ENCODE measurements around the gene CDPF1.

The CDPF1 gene

GRCh38 chr22:46247443-46247975 lies 2.6 kb downstream of the CDPF1 start:
- Histone ChIP-seq H3K27ac (ENCODE audit: low read length) (no peak overlapping the region), H3K4me3 (ENCODE audit: low read depth in 1 of 2, low read length in 2 of 2) (no peak overlapping the region), H3K36me3 (ENCODE audit: control insufficient read depth in 1 of 2, insufficient read depth in 2 of 2, low read length in 2 of 2) (peaks cover 5 to 16% of the 10 kb centered on the region in 2 donors), H3K4me1 (ENCODE audit: control insufficient read depth in 1 of 2, insufficient read depth in 2 of 2, low read length in 2 of 2) (peaks cover 8 to 28% of the 10 kb centered on the region in 2 donors), H3K9me3 (ENCODE audit: control insufficient read depth in 1 of 2, low read length in 2 of 2) (no peaks in the 10 kb centered on the region), H3K27me3 (ENCODE audit: low read depth, low read length) (no peaks in the 10 kb centered on the region)

GRCh38 chr22:46246178-46246577 lies 3.9 kb downstream of the CDPF1 start:
- no peaks in the 10 kb centered on the region for H3K9me3 ChIP-seq (ENCODE audit: control insufficient read depth in 1 of 2, low read length in 2 of 2)
- H3K27ac ChIP-seq (ENCODE audit: low read length) = no peak overlapping the region
- H3K27me3 ChIP-seq (ENCODE audit: low read depth, low read length) = no peaks in the 10 kb centered on the region
- no peak overlapping the region for H3K4me3 ChIP-seq (ENCODE audit: low read depth in 1 of 2, low read length in 2 of 2)
- peaks cover 3 to 27% of the 10 kb centered on the region in 2 donors for H3K4me1 ChIP-seq (ENCODE audit: control insufficient read depth in 1 of 2, insufficient read depth in 2 of 2, low read length in 2 of 2)
- peaks cover 5 to 16% of the 10 kb centered on the region in 2 donors for H3K36me3 ChIP-seq (ENCODE audit: control insufficient read depth in 1 of 2, insufficient read depth in 2 of 2, low read length in 2 of 2)

DNA sequence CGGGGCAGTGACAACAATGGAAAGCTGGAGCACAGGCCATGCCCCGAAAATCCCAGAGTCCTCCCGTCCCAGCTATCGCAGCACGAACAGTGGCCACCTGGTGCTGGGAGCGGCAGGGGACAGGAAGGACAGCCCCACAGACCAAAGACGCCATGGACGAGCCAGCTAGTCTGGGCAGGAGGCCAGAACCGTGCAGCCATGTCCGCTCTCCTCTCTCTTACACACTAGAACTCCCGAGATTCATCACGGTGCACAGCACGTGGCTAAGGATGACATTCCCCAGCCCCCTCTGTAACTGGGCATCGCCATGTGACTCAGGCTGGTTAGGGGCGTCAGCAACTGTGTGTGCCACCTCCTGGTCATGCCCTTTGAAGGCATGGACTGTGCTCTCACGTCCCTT lies 4.6 kb downstream of the CDPF1 start:
- H3K4me1 ChIP-seq (ENCODE audit: control insufficient read depth in 1 of 2, insufficient read depth in 2 of 2, low read length in 2 of 2) = peaks cover 0 to 21% of the 10 kb centered on the region in 2 donors
- no peaks in the 10 kb centered on the region for H3K27me3 ChIP-seq (ENCODE audit: low read depth, low read length)
- H3K4me3 ChIP-seq (ENCODE audit: low read depth in 1 of 2, low read length in 2 of 2) = no peak overlapping the region
- H3K27ac ChIP-seq (ENCODE audit: low read length) = no peak overlapping the region
- H3K36me3 ChIP-seq (ENCODE audit: control insufficient read depth in 1 of 2, insufficient read depth in 2 of 2, low read length in 2 of 2) = peaks cover 5 to 16% of the 10 kb centered on the region in 2 donors
- H3K9me3 ChIP-seq (ENCODE audit: control insufficient read depth in 1 of 2, low read length in 2 of 2) = no peaks in the 10 kb centered on the region

- Histone ChIP-seq H3K4me1 (ENCODE audit: control insufficient read depth in 1 of 2, insufficient read depth in 2 of 2, low read length in 2 of 2) (peaks cover 0 to 21% of the 10 kb centered on the region in 2 donors), H3K4me3 (ENCODE audit: low read depth in 1 of 2, low read length in 2 of 2) (no peak overlapping the region), H3K27ac (ENCODE audit: low read length) (no peak overlapping the region), H3K9me3 (ENCODE audit: control insufficient read depth in 1 of 2, low read length in 2 of 2) (no peaks in the 10 kb centered on the region), H3K27me3 (ENCODE audit: low read depth, low read length) (no peaks in the 10 kb centered on the region), H3K36me3 (ENCODE audit: control insufficient read depth in 1 of 2, insufficient read depth in 2 of 2, low read length in 2 of 2) (peaks cover 5 to 16% of the 10 kb centered on the region in 2 donors)
Measured at GRCh38 chr22:46244771-46245170, 5.3 kb downstream of the CDPF1 start.

DNA sequence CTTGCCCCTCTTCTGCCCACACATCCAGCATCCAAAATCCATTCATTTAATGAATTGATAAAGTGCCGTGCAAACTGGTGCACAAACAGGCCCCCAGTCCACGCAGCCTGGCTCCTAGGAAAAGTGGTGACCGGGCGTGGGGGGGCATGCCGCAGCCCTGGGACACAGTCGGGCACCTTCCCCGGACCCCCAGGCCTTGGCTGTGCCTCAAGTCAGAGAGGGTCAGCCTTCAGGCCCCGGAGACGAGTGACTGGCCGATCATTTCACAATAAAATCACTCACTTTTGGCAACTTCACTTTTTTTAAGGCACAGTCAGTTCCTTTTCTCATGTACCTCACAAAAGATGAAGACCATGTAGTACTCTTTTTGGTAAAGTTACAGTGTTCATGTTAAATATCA lies 8.0 kb downstream of the CDPF1 start:
- Histone ChIP-seq H3K4me3 (ENCODE audit: low read depth in 1 of 2, low read length in 2 of 2) (no peak overlapping the region), H3K27me3 (ENCODE audit: low read depth, low read length) (no peaks in the 10 kb centered on the region), H3K27ac (ENCODE audit: low read length) (no peak overlapping the region), H3K4me1 (ENCODE audit: control insufficient read depth in 1 of 2, insufficient read depth in 2 of 2, low read length in 2 of 2) (peaks cover 0 to 18% of the 10 kb centered on the region in 2 donors), H3K9me3 (ENCODE audit: control insufficient read depth in 1 of 2, low read length in 2 of 2) (no peaks in the 10 kb centered on the region), H3K36me3 (ENCODE audit: control insufficient read depth in 1 of 2, insufficient read depth in 2 of 2, low read length in 2 of 2) (peaks cover 5 to 16% of the 10 kb centered on the region in 2 donors)

DNA sequence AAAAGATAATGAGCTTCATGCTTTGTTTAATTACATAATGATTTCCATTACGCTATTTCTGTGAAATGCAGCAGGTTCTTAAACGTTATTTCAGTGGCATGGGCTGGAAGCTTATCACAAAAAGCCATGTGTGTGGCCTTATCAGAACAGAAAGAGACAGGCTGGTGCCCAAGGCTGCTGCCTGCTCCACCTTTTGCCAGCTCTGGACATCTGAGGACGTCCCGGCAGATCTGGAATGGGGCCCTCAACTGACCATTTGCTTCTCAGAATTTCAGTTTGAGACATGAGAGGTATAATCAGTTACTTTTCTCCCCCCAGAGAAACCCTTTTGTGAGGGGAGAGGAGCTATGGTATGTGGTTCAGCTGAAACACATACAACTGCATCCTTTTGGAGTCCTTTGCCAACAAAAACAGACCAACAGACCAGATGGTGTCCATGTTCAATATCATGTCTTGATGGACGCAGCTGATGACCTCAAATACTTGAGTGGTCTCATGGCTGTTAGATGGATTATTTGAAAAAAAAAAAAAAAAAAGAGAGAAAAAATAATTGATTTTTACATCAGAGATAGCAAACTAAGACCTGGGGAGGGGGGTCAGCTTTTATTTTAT lies 8.6 kb downstream of the CDPF1 start:
- Histone ChIP-seq H3K27me3 (ENCODE audit: low read depth, low read length) (no peaks in the 10 kb centered on the region), H3K4me1 (ENCODE audit: control insufficient read depth in 1 of 2, insufficient read depth in 2 of 2, low read length in 2 of 2) (peaks cover 0 to 18% of the 10 kb centered on the region in 2 donors), H3K4me3 (ENCODE audit: low read depth in 1 of 2, low read length in 2 of 2) (no peak overlapping the region), H3K36me3 (ENCODE audit: control insufficient read depth in 1 of 2, insufficient read depth in 2 of 2, low read length in 2 of 2) (peaks cover 5 to 18% of the 10 kb centered on the region in 2 donors), H3K27ac (ENCODE audit: low read length) (no peak overlapping the region), H3K9me3 (ENCODE audit: control insufficient read depth in 1 of 2, low read length in 2 of 2) (no peaks in the 10 kb centered on the region)

DNA sequence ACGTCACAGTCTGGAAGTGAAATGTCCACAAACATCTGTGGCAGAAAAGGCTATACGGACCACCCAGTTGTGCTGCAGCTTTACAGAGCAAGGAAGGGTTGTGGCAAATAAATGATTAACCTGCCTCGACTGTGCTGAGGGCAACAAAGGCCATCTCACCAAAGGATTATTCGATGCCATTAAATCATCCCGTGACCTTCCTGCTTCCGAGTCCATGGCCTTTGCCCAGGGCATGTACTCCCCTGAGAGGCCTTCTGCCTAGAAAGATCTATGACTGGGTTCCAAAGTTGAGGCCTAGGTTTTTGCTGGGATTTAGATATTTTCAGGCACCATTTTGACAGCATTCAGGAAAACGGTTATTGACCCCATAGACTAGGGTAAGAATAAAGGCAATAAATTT lies 9.2 kb downstream of the CDPF1 start:
- H3K27ac ChIP-seq (ENCODE audit: low read length) = no peak overlapping the region
- peaks cover 0 to 17% of the 10 kb centered on the region in 2 donors for H3K4me1 ChIP-seq (ENCODE audit: control insufficient read depth in 1 of 2, insufficient read depth in 2 of 2, low read length in 2 of 2)
- H3K4me3 ChIP-seq (ENCODE audit: low read depth in 1 of 2, low read length in 2 of 2) = no peak overlapping the region
- H3K36me3 ChIP-seq (ENCODE audit: control insufficient read depth in 1 of 2, insufficient read depth in 2 of 2, low read length in 2 of 2) = peaks cover 5 to 23% of the 10 kb centered on the region in 2 donors
- no peaks in the 10 kb centered on the region for H3K27me3 ChIP-seq (ENCODE audit: low read depth, low read length)
- no peaks in the 10 kb centered on the region for H3K9me3 ChIP-seq (ENCODE audit: control insufficient read depth in 1 of 2, low read length in 2 of 2)

DNA sequence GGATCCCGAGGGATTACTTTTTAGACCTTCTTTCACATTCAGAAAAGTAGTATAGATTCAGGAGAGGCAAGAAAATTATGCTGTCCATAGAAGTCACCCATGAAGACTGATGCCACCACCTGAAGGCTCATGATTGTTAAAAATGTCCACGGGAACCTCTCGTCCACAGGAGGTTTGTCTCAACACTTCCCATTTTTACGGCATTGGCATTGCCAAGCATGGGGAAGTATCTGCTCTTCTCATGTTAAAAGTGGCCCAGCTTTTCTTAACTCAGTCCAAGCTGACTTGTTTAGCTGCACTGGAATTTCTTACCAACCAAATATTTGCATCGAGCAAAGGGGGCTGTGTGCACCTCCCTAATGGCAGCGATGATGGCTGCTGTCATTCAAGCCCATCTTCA lies 9.6 kb downstream of the CDPF1 start:
- no peak overlapping the region for H3K27ac ChIP-seq (ENCODE audit: low read length)
- H3K4me3 ChIP-seq (ENCODE audit: low read depth in 1 of 2, low read length in 2 of 2) = no peak overlapping the region
- no peaks in the 10 kb centered on the region for H3K27me3 ChIP-seq (ENCODE audit: low read depth, low read length)
- peaks cover 6 to 23% of the 10 kb centered on the region in 2 donors for H3K36me3 ChIP-seq (ENCODE audit: control insufficient read depth in 1 of 2, insufficient read depth in 2 of 2, low read length in 2 of 2)
- peaks cover 0 to 13% of the 10 kb centered on the region in 2 donors for H3K4me1 ChIP-seq (ENCODE audit: control insufficient read depth in 1 of 2, insufficient read depth in 2 of 2, low read length in 2 of 2)
- H3K9me3 ChIP-seq (ENCODE audit: control insufficient read depth in 1 of 2, low read length in 2 of 2) = no peaks in the 10 kb centered on the region

- Histone ChIP-seq H3K36me3 (ENCODE audit: control insufficient read depth in 1 of 2, insufficient read depth in 2 of 2, low read length in 2 of 2) (peaks cover 10 to 26% of the 10 kb centered on the region in 2 donors), H3K4me3 (ENCODE audit: low read depth in 1 of 2, low read length in 2 of 2) (no peak overlapping the region), H3K4me1 (ENCODE audit: control insufficient read depth in 1 of 2, insufficient read depth in 2 of 2, low read length in 2 of 2) (peaks cover 0 to 9% of the 10 kb centered on the region in 2 donors), H3K27me3 (ENCODE audit: low read depth, low read length) (no peaks in the 10 kb centered on the region), H3K9me3 (ENCODE audit: control insufficient read depth in 1 of 2, low read length in 2 of 2) (no peaks in the 10 kb centered on the region), H3K27ac (ENCODE audit: low read length) (no peak overlapping the region)
Measured at GRCh38 chr22:46240073-46240472, 10.0 kb downstream of the CDPF1 start.

DNA sequence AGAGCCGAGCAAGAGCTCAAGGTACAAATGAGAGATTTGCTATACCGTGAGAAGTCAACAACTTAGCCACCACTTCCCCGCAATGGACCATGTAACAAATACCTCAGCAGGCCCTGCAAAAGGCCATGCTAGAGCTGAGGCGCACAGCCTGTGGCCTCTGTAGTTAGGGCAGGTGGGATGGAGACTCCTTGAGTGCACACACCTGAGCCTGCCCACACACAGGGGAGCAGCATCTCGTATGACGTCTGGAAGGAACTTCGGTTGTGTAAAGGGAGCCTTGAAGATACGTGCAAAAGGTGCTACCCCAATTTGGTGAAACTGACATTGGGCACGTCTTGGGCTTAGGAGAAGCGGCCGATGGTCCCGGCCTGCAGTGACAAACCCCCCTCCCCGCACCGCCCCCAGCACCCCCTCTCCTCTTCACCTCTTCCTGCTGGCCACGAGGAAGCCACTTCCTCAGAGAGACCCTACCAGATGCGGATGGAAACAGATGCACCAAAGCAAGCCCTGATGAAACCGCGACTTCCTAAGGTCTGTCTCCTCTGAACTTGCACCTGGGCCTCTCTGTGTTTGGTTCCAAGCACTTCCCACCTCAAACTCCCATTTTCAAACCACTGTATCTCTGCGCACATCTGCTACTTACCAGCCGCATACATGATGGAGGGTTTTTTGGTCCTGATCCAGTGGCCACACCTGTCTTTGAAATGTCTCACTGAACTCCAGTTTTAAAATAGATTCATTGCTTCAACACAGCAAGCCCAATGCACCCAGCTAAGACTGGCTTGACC lies 10.6 kb downstream of the CDPF1 start:
- Histone ChIP-seq H3K4me3 (ENCODE audit: low read depth in 1 of 2, low read length in 2 of 2) (no peak overlapping the region), H3K9me3 (ENCODE audit: control insufficient read depth in 1 of 2, low read length in 2 of 2) (no peaks in the 10 kb centered on the region), H3K4me1 (ENCODE audit: control insufficient read depth in 1 of 2, insufficient read depth in 2 of 2, low read length in 2 of 2) (peaks cover 0 to 3% of the 10 kb centered on the region in 2 donors), H3K27me3 (ENCODE audit: low read depth, low read length) (no peaks in the 10 kb centered on the region), H3K36me3 (ENCODE audit: control insufficient read depth in 1 of 2, insufficient read depth in 2 of 2, low read length in 2 of 2) (peaks cover 10 to 24% of the 10 kb centered on the region in 2 donors), H3K27ac (ENCODE audit: low read length) (no peak overlapping the region)

- H3K4me3 ChIP-seq (ENCODE audit: low read depth in 1 of 2, low read length in 2 of 2) = no peak overlapping the region
- no peaks in the 10 kb centered on the region for H3K27me3 ChIP-seq (ENCODE audit: low read depth, low read length)
- H3K36me3 ChIP-seq (ENCODE audit: control insufficient read depth in 1 of 2, insufficient read depth in 2 of 2, low read length in 2 of 2) = peaks cover 10 to 20% of the 10 kb centered on the region in 2 donors
- H3K9me3 ChIP-seq (ENCODE audit: control insufficient read depth in 1 of 2, low read length in 2 of 2) = no peaks in the 10 kb centered on the region
- H3K4me1 ChIP-seq (ENCODE audit: control insufficient read depth in 1 of 2, insufficient read depth in 2 of 2, low read length in 2 of 2) = peaks cover 0 to 3% of the 10 kb centered on the region in 2 donors
- H3K27ac ChIP-seq (ENCODE audit: low read length) = no peak overlapping the region
Measured at GRCh38 chr22:46238541-46238940, 11.6 kb downstream of the CDPF1 start.

Data from muscle layer of duodenum (tissue), 2 donors.